GM19035 (cell line): ENCODE data around the gene OGG1.

Experiments used
- ATAC-seq: cut with Tn5 transposase; IDR thresholded peaks from one replicate; pipeline ENCODE4 v1.9.1; 2021; ENCODE audit not compliant: unreplicated experiment

OGG1 gene

GRCh38 chr3:9782770-9783169 lies 33.0 kb downstream of the OGG1 start:
- no peak for ATAC-seq

DNA sequence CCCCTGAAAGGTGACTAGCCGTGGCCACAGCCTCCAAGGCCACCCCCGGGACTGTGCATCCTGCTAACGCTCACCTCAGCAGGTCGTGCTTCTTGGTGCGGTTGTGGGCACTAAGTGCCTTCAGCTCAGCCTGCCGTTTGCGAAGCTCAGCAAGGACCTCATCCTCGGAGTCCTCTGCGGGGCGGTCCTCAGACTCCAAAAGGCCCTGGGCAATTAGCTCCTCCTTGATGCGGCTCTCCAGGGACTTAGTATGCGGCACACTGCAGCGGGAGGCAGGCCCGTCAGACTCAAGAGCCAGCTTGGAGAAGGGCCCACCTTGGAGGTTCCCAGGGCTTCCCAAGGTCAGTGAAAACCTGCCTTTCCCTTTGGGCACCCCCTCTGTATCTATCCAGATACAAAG lies 34.2 kb downstream of the OGG1 start:
- ATAC-seq, result no peak

- ATAC-seq, result no peak
These were observed 35.2 kb downstream of the OGG1 start for GRCh38 chr3:9784965-9785364.

DNA sequence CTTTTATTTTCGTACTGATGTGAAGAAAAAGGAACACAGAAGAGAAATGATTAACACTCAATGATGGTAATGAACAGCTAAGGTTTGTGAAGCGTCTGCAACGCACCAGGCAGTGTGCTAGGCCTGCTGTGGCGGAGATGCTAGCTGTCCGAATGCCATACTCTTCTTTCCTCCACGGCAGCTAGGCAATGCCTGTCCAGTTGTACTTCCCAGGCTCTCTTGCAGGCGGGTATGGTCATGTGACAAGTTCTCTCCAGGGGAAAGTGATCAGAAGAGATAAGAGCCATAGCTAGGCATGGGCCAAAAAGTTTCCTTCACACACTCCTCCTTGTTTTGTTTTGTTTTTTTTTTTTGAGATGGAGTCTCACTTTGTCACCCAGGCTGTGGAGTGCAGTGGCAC lies 35.9 kb downstream of the OGG1 start:
- no peak for ATAC-seq

DNA sequence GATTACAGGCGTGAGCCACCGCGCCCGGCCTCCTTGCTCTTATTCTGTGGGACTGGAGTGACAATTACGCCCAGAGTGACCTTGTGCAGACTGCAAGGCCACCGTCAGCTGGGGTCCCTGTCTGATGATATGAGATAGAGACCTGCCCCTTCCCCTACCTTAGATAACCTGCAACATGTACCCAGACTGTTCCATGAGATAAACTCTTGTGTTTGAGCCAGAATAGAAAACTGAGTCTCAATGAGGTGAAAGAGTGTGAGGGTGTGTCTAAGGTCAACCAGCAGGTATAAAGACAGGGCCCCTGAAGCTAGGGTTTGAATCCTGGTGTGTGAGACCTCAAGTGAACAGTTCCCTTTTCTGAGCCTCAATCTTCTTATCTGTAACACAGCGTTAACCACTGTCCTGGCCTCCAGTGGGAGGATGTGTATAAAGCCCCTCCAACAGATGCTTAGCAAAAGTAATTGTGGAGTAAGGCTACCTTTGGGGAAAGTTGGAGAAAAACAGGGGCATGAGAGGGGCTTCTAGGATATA lies 36.5 kb downstream of the OGG1 start:
- no peak for ATAC-seq

GRCh38 chr3:9786825-9787669 lies 37.3 kb downstream of the OGG1 start:
- ATAC-seq, result no peak

DNA sequence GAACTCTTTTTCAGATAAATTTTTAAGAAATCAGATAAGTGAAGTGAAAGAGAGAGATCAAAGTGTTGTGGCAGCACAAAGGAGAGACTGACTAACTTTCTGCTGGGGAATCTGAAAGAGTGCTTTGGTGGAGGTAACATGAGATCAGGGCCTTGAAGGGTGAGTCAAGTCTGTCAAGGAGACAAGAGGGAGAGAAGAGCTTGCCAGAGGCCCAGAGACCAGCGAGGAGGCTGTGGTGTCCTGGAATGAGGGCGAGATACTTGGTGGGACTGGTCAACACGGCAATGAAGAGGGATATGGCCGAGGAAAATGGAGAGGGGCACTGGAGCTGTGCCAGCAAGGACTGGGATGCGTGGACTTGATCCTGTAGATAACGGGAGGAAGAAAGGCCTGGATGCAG lies 38.0 kb downstream of the OGG1 start:
- ATAC-seq, result no peak

DNA sequence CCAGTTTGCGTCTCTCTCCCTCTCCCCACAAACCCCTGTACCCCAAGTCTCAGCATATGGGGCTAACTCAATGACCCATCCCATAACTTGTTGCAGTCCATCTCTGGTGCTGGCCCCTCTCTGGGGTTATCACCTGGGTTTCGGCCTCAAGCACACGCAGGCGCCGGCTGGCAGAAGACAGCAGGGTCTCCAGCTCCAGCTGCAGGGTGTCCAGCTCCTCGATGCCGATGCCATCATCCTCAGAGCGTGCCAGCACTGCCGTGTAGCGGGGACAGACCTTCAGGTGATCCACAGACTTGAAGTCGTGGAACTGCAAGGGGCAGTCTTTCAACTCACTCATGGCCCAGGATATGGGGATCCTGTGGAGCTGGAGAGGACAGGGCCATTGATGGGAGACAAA lies 41.4 kb downstream of the OGG1 start:
- ATAC-seq, result no peak

DNA sequence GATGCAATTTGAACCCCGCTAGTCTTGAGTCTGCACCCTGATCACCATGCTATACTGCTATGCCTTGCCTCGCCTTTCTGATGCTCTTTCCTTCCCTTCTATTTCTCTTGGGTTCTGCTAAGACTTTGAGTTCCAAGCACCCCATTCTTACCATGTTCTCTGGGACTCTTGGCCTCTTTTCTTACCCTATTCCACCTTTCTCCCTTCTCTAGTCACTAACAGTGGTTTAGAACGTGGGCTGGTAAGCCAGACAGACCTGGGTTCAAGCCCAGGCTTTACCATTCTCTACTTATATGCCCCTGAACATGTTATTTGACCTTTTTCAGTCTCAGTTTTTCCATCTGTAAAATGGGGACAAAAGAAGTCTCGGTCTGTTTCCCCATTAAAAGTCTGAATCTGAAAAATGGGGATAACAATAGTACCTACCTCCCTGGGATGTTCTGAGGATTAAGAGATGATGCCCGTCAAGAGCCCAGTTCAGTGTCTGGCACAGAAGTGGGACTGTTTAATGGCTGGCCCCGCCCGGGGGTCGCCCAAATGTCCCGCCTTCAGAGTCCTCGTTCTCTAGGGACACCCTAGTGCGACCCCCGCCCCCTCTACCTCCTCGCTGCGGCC lies 42.1 kb downstream of the OGG1 start:
- ATAC-seq, result no peak

GRCh38 chr3:9792405-9793160 lies 42.8 kb downstream of the OGG1 start, which contains the start of the genes ARPC4 and TADA3:
Gene ARPC4 (plus strand): TSS chr3:9793082. CDS start chr3:9793122, 40 bp downstream.
Gene TADA3 (minus strand): TSS chr3:9792473. CDS start chr3:9791466, 1,007 bp downstream.
- peak; percentile 80 for ATAC-seq

DNA sequence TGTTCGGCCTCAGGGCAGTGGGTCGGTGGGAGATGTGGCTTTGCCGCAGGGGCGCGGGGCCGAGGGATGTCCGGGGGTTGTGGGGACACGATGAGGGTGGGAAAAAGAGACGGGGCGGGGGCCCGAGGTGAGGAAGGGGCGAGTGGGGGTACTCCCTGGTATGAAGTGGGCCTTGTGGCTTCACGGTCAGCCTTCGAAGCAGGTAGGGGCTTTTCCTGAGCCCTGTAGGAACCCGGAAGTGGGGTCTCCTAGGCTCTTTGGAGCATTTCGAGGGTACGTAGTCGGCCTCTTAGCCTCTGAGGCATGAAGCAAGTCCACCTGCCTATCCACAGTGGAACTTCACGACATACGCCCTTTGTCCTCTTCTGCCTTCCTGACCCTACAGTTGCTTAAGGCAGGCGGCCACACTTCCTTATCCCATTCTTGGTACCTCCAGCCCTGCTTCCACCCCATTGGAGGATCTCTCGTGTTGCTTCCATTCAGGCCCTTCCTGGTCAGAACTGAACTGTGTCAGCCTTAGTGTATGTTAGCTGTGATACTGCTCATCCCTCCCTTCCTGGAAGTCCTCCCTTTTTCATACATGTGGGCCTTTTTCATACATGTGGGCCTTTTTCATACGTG lies 43.5 kb downstream of the OGG1 start:
- ATAC-seq, result no peak

DNA sequence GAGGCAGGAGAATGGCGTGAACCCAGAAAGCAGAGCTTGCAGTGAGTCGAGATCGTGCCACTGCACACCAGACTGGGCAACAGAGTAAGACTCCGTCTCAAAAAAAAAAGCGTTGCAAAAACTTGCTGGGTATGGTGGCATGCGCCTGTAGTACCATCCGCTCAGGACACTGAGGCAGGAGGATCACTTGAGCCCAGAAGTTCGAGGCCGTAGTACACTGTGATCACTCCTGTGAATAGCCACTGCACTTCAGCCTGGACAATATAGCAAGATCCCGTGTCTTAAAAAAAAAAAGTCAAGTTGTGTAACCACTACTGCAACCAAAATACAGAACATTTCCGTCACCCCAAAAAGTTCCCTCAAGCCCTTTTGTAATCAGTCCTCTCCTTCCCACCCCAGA lies 44.6 kb downstream of the OGG1 start:
- ATAC-seq, result no peak

DNA sequence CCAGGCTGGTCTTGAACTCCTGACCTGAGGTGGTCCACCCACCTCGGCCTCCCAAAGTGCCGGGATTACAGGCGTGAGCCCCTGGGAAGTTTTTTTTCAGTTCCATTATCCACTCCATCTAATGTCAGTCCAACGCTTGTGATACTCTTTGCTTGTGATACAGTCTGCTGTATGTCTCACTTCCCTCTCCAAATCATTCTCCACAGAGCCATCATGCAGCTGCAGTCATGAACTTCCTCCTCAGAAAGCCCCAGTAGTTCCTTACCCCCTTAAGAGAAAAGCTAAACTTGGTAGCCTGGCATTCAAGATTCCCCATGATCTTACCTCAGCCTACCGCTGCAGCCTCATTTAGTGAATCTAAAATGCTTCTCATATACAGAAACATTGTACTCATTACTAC lies 45.5 kb downstream of the OGG1 start:
- no peak for ATAC-seq

DNA sequence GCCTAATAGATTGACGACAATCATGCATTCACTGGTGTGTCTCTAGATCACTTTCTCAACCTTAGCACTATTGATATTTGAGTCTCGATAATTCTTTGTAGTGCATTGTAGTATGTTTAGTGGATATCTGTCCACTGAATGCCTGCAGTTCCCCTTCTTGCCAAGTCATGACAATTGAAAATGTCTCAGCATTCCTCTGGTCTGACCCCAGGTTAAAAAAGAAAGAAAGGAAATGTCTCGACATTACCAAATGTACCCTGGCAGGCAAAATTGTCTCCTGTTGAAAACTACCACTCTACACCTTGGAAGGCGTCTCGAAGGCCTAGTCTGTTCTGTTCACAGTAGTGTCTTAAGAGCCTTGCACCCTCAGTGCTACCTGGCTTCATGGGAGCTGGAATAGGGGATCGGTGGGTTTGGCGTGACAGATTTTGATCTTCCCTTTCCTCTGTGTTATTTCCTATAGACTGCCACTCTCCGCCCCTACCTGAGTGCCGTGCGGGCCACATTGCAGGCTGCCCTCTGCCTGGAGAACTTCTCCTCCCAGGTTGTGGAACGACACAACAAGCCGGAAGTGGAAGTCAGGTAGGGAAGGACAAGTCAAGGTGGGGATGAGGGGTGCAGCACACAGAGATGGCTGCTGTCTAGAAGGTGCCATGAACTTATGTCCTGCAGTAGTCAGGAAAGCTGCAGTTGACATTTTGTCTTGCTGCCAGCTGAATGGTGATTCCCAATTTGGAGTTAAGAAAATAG lies 47.6 kb downstream of the OGG1 start:
- ATAC-seq, result no peak

DNA sequence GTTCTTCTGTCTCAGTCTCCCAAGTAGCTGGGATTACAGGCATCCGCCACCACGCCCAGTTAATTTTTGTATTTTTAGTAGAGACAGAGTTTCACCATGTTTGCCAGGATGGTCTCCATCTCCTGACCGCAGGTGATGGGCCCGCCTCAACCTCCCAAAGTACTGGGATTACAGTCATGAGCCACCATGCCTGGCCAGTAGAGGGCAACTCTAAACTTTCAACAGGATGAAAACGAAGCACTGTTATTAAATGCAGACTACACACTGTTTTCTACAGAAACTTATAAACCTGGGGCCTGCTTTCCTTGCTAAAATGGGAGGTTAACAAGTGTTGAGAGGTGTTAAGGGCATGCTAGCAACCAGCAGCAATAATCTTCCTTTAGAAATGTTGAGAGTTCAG lies 50.8 kb downstream of the OGG1 start:
- no peak for ATAC-seq

- ATAC-seq, result no peak
These were observed 53.7 kb downstream of the OGG1 start for GRCh38 chr3:9803494-9803893.

DNA sequence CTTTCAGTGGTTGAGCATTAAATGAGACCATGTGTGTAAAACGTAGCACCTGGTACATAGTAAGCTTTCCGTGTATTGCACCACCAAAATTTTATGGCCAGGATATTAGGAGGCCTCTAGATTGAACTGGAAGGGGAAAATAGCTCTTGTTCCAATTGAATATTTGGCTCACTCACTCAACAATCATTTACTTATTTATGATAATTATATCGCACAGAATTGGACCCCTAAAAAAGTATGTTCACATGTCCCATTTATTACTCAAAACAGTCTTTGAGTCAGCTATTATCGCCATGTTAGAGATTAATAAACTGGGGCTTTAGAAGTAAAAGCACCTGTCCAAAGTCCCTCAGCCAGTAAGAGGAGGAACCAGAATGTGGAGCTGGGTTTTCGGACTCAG lies 55.2 kb downstream of the OGG1 start:
- ATAC-seq, result no peak

DNA sequence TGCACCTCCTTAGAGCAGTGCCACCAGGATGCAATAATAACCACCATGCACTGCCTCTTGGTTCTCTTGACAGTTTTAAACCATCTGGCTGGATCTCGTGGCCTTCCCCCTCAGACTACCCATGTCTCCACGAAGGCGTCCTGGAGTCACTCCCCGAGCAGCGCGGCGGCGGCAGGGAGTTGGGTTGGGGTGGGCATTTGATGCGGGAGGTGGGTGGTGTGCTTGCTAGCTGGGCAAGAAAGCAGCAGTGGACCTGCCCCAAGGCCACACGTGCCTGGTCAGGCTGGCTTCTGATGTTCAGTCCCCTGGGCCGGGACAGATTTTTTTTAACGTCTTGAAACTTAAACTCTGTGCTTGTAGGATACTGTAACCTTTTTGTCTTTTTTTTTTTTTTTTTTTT lies 56.4 kb downstream of the OGG1 start:
- no peak for ATAC-seq
